Transverse colon (tissue), 4 donors: Measurements from ENCODE around the gene ABCB7.

Experiments
- CTCF ChIP-seq, 5 experiments: fragments of 200-600 bp in 3 of 5; fragments of 450-650 bp in 2 of 5; sonication (generic) in 3 of 5; IDR thresholded peaks; 1 replicate in 2 of 5; 2 replicates in 3 of 5; pipeline ENCODE4 v1.5.1; 2016 to 2017; ENCODE audit warnings: antibody characterized with exemption in 5 of 5, inconsistent platforms in 3 of 5, mild to moderate bottlenecking in 2 of 5, moderate library complexity in 1 of 5
- EP300 ChIP-seq: sonication (generic); formaldehyde crosslinking; IDR thresholded peaks from one replicate; pipeline ENCODE4 v1.6.1; 2017; ENCODE audit warnings: antibody characterized with exemption, low read depth
- POLR2AphosphoS5 ChIP-seq, 3 donors: sonication (generic); formaldehyde crosslinking; IDR thresholded peaks; one replicate each; pipeline ENCODE4 v1.6.1; 2016; ENCODE audit warnings: antibody characterized with exemption in 3 of 3

- TF ChIP-seq POLR2AphosphoS5 (IDR thresholded peaks at IDR 0.05) = no peak
- no peak for TF ChIP-seq CTCF (IDR thresholded peaks at IDR 0.05)
- no peak for TF ChIP-seq EP300
Measured at GRCh38 chrX:75113664-75114063, 42.4 kb downstream of the ABCB7 start.
